HG02763 (cell line): Measurements from ENCODE around the gene SCIN.
"Not testable (repeated sequence)": the region's sequence is repeated elsewhere in the genome, so short reads cannot be mapped to it uniquely, and the experiment has no call there.

Source experiments
- ATAC-seq: cut with Tn5 transposase; IDR thresholded peaks from one replicate; pipeline ENCODE4 v1.9.1; 2021; ENCODE audit warnings: mild to moderate bottlenecking, moderate library complexity; ENCODE audit not compliant: unreplicated experiment

Gene SCIN

DNA sequence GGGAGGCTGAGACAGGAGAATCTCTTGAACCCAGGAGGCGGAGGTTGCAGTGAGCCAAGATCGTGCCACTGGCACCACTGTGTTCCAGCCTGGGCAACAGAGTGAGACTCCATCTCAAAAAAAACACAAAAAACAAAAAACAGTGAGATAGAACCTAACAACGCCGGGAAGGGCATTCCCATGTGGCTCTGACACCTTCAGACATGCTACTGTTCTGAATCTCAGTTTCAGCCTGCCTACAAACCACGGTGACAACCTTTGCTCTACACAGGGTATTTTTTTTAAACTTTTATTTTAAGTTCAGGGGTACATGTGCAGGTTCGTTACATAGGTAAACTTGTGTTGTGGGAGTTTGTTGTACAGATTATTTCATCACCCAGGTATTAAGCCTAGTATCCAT, 74.7 kb downstream of the SCIN start:
- ATAC-seq: not testable (repeated sequence)

DNA sequence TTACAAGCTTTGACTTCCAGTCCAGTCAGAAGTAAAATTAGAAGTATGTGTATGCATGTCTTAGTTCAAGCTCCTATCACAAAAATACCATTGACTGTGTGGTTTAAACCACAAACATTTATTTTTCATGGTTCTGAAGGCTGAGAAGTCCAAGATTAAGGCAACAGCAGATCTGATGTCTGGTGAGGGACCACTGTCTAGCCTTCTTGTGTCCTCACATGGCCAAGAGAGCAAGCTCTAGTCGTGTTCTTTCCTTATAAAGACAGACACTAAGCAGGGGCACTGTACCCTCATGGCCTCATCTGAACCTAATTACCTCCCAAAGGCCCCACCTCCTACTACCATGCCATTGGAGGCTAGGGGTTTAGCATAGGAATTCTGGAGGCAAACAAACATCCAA, 75.6 kb downstream of the SCIN start:
- no peak for ATAC-seq

DNA sequence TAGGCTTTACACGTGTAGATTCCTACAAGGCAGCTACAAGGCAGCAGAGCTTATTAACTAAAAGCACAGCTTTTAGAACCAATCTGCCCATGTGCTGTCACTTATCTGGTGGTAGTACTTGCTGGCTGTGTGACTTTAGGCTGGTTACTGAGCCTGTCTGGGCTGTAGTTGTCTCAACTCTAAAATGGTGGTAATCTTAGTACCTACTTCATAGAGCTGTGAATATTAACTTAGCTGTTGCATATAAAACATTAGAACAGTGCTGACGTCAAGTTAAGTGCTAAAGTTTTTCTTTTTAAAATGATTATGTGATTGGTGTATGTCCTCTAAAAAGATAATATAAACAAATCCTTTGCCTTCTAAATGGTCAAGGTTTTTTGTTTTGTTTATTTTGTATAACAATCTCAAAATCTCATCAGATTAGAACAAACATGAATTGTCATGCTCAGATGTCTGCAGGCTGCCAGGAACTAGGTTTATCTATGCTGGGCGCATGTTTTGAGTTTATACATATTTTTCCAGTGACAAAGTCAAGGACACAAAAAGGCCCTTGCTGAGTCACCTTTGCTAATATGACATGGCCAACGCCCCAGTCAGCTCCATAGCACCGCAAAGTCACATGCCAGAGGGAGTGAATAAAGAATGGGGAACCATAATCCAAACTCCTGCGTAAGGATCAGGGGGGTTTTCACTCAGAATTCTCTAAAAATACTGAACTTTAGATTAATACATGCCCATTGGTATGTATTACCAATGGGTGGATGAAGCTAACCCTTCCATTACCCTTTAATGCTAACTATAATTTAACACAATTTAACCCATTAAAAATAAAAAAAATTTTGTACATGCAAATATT, 77.1 kb downstream of the SCIN start:
- ATAC-seq: no peak

DNA sequence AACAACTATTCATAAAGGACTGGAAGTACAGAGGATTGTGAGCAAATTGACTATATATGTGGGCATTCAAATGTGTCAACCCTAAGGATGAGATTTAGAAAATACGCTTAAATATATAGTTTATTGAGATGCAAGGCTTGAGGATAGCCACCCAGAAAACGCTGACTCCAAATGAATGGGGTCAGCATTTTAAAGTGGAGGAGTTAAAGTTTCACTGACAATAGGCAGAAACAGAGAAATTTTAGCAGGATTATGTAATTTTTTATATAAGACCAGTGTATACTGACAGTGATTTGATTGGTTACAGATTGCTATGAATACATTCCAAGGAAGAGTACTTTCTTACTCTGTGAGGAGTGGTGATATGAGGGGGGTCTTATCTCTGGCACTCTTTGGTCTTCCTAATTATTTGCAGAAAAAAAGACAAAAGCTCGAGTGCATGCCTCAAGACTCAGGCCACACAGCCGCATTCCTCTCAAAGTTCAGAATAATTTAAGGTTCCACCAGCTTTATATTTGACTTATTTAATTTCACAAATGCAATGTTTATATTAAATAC, 78.3 kb downstream of the SCIN start:
- no peak for ATAC-seq

DNA sequence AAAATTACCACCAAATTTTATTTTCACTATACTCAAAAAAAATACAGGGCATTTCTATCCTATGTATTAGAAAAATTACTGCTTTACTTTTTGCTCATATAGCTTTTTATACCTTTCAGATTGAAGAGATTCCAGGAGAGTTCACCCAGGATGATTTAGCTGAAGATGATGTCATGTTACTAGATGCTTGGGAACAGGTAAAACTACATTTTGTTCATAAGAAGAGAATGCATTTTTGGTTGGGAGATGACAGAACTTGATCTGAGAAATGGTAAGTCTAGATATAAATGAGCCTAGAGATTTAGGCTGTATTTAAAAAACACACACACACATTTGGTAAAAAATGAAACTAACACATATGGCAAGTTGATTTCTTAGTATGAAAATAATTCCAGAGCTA, 78.8 kb downstream of the SCIN start:
- no peak for ATAC-seq

DNA sequence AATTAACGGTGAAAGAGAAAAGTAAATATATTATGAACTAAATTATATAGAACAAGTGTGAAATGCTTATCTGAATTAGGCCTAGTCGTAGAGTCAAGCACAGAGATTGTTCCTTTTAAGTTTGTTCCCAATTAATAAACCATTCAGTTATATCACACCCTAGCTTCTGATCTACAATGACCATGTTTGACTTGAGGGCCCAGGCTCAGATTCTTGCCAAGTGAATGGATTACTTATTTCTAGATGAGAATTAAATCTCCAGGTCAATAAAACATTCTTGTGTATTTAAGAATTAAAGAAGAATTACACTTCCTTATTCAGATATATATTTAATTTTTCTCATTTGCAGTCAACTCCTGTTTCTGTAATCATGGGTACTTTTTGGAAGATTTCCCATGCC, 79.6 kb downstream of the SCIN start:
- ATAC-seq: no peak

DNA sequence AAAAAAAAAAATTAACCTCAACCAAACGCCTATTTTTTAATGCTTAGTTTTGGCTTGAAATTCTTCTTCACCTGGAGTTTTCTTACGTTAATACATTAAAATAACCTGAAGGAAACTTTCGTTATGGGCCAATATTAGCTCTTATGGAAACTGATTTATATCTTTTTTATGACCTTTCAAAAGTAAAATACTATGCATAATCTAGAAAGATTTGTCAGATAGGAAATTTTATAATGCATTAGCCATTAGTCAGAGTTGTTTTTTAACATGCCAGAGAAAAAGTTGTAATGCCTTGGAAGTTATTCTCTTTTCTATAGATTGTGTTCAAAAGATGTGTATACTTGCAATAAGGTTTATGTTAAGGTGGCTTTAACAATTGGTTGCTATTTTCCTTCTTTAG, 82.6 kb downstream of the SCIN start:
- no peak for ATAC-seq

DNA sequence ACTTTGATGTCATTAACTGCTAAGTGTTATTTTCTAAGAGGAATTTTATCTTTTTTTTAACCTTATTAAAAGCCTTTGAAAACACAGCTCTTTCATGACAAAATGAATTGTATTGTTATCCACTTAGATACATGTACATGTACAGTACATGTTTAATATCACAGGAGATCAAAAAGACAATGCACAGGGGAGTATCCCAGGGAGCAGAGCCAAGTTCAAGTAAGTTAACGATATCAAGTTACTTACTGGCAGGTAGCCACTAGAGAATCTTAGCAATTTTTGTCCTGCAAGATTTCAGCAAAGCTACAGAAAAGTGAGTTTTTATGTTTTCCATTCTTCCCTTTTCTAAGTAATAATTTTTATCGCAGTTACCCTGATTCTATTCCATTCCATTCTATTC, 83.0 kb downstream of the SCIN start:
- ATAC-seq: no peak

DNA sequence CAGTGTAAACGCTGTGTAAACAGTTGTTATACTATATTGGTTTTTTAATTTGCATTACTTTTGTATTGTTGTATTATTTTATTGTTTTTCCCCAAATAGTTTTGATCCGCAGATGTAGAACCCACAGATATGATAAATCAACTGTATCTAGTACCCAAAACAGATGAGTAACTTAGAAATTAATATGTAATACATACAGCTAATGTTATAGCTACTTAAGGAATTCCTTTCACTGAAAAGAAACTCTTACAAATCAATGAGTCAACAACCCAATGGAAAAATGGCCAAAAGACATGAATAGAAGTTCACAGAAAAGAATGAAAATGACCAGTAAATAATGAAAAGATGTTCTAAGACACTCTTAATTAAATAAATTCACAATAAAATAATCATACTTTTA, 84.6 kb downstream of the SCIN start:
- ATAC-seq: no peak

DNA sequence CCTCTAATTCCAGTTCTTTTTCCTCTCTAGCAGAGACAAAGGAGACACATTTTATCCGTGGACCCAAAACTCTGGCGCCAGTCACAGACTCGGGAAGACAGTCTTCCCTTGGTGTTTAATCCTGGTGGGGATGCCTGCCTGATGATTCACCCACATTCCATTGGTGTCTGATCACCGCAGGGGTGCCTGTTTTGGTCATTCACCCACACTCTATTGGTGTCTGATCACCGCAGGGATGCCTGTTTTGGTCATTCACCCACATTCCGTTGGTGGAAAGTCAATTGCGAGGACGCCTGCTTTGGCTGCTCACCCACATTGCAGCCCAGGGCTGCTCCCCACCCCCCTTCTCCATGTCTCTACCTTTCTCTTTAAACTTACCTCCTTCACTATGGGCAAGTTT, 89.9 kb downstream of the SCIN start:
- ATAC-seq: not testable (repeated sequence)

DNA sequence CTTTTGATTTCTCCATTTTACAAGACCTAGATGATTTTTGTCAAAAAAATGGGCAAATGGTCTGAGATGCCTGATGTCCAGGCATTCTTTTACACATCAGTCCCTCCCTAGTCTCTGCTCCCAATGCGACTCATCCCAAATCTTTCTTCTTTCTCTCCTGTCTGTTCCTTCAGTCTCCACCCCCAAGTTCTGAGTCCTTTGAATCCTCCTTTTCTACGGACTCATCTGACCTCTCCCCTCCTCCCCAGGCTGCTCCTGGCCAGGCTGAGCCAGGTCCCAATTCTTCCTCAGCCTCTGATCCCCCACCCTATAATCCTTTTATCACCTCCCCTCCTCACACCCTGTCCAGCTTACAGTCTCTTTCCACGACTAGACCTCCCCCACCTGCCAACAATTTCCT, 90.5 kb downstream of the SCIN start:
- ATAC-seq: not testable (repeated sequence)

DNA sequence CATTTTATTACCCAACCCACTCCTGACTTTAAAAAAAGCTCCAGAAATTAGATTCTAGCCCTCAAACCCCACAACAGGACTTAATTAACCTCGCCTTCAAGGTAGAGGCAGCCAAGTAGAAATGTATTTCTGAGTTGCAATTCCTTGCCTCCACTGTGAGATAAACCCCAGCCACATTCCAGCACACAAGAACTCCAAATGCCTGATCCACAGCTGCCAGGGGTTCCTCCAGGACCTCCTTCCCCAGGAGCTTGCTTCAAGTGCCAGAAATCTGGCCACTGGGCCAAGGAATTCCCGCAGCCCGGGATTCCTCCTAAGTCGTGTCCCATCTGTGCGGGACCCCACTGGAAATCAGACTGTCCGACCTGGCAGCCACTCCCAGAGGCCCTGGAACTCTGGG, 91.1 kb downstream of the SCIN start:
- ATAC-seq: no peak

DNA sequence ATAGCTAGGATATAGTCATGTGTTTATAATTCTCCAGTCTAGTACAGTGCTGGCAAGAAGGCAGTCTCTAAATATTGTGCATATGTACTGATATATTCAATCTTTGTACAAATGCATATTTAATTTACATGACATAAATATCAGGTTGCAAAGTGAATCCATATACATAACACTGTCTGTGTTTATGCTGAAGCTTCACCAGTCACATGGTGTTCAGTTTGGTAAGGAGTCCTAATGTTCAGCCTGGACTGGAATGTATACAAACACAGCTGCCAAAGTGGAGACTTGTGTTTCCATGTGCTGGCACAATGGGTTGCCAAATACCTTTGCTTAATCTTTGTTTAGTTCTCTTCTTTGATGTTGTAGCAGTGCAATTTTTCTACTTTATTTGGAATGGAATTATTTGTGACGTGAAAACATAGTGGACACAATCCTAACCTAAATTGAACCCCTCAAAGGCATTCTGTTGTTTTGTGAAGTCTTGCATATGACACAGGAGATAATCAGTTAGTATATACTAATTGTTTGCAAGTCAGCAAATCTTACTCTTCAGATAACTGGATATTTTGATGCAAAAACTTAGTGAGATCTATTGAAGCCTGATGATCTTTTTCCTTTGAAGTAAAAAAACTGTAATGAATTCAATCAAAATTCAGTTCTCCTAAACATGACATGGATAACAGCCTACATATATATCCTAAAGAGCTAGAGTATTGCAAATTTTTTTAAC, 99.6 kb downstream of the SCIN start:
- ATAC-seq: no peak

DNA sequence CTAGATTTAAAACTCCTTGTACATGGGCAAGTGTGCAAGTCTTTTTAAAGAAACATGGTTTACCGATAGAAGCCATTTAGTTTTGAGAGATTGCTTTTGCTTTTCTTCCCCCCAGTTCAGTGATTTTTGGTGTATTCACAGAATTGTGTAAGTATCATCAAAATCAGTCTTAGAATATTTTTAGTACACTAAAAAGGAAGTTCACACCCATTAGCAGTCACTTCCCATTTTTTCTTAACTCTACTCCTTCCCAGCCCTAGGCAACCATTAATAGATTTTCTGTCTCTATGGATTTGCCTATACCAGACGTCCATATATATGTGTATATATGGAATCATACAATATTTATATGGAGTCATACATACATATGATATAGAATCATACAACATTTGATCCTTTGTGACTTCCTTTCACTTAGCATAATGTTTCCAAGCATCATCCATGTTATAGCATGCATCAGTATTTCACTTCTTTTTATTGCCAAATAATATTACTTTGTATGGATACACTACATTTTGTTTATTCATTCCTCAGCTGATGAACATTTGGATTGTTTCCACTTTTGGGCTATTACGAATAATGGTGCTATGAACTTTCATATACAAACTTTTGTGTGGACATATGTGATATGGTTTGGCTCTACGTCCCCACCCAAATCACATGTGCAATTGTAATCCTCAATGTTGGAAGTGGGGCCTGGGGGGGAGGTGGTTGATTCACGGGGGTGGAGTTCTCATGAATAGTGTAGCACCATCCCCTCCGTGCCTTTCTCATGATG, 100.4 kb downstream of the SCIN start:
- ATAC-seq: no peak

DNA sequence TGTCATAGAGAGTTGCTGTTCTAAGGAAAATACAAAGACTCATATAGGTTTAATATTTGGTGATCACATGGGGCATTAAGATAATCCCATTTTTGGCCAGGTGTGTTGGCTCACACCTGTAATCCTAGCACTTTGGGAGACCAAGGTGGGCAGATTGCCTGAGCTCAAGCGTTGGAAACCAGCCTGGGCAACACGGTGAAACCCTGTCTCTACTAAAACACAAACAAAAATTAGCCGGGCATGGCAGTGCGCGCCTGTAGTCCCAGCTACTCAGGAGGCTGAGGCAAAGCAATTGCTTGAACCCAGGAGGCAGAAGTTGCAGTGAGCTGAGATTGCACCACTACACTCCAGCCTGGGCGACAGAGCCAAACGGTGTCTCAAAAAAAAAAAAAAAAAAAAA, 102.9 kb downstream of the SCIN start:
- not testable (repeated sequence) for ATAC-seq

DNA sequence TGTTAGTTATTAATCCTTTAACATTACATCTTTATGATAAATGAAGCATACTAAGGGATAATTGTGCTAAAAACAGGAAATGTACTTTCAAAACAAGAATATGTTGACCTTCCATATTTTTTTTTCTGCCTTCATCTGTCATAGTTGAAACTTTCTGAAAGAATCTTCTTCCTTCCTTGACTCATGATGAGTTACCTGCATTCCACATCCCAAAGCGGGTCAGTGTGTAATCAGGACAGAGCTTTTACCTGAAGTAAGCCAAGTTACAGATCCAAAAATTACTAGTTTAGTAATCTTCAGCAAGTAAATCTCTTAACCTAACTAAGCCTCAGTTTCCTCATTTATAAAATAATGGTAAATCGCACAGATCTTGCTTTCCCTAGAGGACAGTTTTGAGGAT, 103.5 kb downstream of the SCIN start:
- ATAC-seq: no peak

DNA sequence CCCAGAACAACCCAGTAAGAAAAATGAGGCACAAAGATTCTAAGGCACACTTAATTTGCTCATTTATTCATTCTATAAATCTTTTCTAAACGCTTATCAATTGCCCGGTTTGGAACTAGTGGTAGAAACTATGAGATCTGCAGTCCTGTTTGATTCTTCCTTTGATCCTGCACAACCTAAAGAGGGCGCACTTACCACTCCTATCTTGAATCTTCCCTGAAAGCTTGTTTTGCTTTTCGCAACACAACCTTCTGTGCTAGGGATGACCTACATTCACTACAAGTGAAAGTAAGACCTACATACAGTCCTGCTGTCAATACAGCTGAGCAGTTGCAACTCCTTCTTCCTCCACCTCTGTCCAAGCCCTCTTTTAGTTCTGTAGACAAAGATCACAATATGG, 104.3 kb downstream of the SCIN start:
- ATAC-seq: peak; percentile 41

DNA sequence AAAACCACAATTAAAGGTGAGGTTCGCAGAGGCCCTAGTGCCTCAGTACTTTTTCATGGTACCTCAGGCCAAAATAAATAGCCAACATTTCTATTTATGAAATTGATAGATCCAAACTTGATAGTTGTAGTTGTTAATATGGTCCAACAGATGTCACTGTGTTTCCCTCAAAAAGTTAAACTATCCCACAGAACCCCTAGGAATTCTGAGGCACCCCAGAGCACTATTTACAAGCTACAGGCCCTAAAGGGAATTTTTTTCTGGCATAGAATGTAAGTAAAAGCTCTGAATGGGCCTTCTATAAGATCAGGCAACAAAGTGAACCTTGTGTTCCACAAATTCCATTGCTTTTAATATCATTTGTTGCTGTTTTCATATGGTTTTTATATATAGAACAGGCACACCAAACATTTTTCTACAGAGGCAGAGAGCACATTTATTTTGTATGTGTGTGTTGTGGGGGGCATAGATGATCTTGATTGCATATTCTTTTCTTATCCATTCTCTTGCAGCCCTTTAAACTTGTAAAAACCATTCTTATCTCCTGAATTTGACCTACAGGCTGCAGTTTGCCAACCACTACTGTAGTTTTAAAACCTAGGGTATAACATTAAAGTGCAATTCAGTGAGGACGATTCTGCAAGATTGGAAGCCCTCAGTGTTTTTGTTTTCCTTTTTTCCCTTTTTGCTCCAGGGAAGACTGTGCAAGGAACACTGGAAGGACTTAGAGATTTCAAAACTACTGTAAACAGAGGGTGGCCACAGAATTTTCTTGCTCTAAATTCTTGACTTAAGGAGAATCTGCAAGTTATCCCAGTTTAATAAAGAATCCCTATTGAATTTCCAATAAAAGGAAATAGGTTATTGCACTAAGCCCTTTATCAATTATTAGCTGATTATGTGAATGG, 113.4 kb downstream of the SCIN start:
- ATAC-seq: no peak

DNA sequence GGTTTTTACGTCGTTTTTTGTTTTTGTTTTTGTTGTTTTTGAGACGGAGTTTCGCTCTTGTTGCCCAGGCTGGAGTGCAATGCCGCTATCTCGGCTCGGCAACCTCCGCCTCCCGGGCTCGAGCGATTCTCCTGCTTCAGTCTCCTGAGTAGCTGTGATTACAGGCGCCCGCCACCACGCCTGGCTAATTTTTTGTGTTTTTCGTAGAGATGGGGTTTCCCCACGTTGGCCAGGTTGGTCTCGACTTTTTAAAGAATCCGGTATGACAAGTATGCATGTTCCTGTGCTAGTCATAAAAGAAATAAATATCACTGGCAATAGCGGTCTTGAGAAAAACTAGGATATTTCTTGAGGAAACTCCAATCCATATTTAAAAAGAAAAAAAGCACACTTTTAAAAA, 114.2 kb downstream of the SCIN start:
- ATAC-seq: no peak

DNA sequence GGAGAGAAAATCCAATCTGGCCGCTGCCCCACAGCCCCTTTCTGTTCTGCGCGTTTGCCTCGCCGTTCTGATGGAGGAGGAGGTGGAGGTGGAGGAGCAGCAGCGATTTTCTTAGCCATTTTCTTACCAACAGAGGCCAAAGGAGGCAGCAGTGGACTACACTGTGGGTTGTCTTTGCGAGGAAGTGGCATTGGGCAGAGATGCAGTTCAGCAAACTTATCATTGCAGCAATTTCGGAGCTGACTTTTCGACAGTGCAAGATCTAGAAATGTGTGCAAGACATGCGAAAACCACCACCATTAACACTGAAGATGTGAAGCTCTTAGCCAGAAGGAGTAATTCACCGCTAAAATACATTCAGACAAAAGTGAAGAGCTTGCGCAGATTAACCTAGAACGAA, 115.0 kb downstream of the SCIN start:
- no peak for ATAC-seq
